Mesodermal cell (in vitro differentiated cells): ENCODE results near the gene SEMA3C.

Source experiments
- H3K27ac ChIP-seq: 2 replicates; pipeline ENCODE4 v1.7.0; 2013; ENCODE audit warnings: mild to moderate bottlenecking, low read depth, low read length, moderate library complexity; ENCODE audit not compliant: severe bottlenecking
- H3K36me3 ChIP-seq: 2 replicates; pipeline ENCODE4 v1.7.1; 2013; ENCODE audit warnings: mild to moderate bottlenecking, low read length, moderate library complexity; ENCODE audit not compliant: control insufficient read depth, insufficient read depth
- H3K4me1 ChIP-seq: one replicate; pipeline ENCODE4 v1.7.1; 2013; ENCODE audit warnings: mild to moderate bottlenecking, low read length; ENCODE audit not compliant: insufficient read depth, control insufficient read depth, poor library complexity, severe bottlenecking
- H3K4me3 ChIP-seq: 2 replicates; pipeline ENCODE4 v1.7.0; 2013; ENCODE audit warnings: low read length, control low read depth, mild to moderate bottlenecking; ENCODE audit not compliant: insufficient read depth, poor library complexity, severe bottlenecking; ENCODE audit errors: extremely low read depth
- H3K9me3 ChIP-seq: 2 replicates; pipeline ENCODE4 v1.7.1; 2013; ENCODE audit warnings: mild to moderate bottlenecking, low read length, moderate library complexity; ENCODE audit not compliant: control insufficient read depth
- WGBS, 2 experiments: methylation state at CpG; one replicate each; pipeline ENCODE4 v1.1.5; 2013; ENCODE audit warnings: missing lambda C conversion rate in 2 of 2; ENCODE audit not compliant: insufficient coverage in 2 of 2; 5-methylcytosine and 5-hydroxymethylcytosine counted together

SEMA3C gene

DNA sequence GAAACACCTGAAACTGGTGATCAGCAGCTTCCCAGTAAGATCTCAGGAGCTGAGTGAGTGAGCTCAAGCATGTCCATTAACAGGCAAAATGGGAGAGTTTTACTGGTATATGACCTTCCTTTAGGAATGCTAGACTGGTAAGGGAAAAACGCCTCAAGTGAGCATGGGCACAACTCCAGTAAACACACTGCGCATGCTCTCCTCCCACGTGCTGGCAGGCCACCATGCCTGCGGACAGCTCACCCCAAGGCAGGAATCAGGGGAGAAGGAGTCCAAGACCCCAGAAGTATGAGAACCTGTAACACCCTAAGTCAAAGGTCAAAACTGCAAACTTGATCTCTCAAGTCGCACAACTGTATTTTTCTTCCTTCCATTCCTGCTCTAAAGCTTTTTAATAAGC lies 152.1 kb downstream of the SEMA3C start:
- Histone ChIP-seq H3K27ac (peak overlapping the region; percentile 6), H3K9me3 (no peaks in the 10 kb centered on the region), H3K36me3 (peaks cover 6% of the 10 kb centered on the region), H3K4me3 (no peak overlapping the region), H3K4me1 (peaks cover 12% of the 10 kb centered on the region)
- WGBS, 2 experiments: 85 to 96% methylated on average over 3 to 4 of the region's 5 CpGs

DNA sequence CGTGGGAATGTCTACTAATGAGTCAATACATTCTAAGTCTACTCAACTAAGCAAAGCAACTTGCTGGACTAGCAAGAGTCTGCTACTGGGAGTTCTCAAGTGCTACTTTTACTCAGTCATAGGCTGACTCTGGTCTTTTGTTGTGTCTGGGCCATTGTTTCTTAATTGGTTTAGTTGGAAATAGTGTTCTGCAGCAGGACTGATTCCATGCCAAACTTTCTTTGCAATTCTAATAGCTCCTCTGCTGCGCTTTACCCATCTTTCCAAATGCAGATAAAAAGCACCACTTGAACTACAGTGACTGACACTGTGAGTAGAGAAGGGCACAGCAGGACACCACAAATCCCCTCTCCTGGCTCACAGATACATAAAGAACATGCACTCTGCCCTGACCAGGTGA lies 154.7 kb downstream of the SEMA3C start:
- WGBS, 2 experiments: no CpG with 5 or more reads among the region's 2 CpGs
- H3K9me3 ChIP-seq: no peaks in the 10 kb centered on the region
- H3K27ac ChIP-seq: no peak overlapping the region
- no peak overlapping the region for H3K4me3 ChIP-seq
- peaks cover 7% of the 10 kb centered on the region for H3K4me1 ChIP-seq
- H3K36me3 ChIP-seq: peaks cover 6% of the 10 kb centered on the region

DNA sequence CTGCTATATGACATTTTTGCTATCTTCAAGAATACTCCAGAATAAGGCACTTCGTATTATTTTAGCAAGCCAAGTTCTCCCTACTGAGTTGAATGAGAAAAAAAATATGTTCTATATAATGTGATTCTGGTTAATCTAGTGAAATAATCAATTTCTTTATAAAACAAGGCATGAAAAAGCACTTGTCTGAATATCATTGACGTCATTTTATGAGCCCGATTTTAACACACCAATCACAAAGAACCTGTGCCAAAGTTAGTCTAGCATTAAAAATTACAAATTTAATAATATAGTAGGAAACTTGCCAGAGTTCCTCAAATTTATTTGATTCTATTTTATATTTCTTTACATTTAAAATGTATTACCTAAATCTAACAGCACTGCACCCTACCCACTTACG lies 155.1 kb downstream of the SEMA3C start:
- no peaks in the 10 kb centered on the region for H3K9me3 ChIP-seq
- H3K4me1 ChIP-seq: peaks cover 7% of the 10 kb centered on the region
- no peak overlapping the region for H3K4me3 ChIP-seq
- H3K27ac ChIP-seq: no peak overlapping the region
- no CpG with 5 or more reads among the region's 4 CpGs for WGBS, 2 experiments
- H3K36me3 ChIP-seq: peaks cover 6% of the 10 kb centered on the region

DNA sequence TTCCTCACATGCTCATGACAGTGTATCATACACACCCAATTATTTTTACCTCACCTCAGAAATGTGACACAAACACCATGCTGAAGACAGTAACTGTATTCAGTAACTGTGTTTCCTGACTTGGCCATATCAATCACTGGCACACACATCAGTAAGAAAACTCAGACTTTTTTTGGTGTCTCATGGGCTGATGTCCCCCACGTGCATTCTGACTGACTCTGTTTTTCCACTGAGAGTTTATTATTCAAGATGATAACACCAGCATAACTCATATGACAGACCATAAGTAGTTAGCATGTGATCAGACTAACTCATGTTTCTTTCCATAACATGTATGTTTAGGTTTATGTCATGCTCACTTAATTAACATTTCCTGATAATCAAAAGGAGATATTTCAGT lies 155.6 kb downstream of the SEMA3C start:
- Histone ChIP-seq H3K36me3 (peaks cover 3% of the 10 kb centered on the region), H3K9me3 (no peaks in the 10 kb centered on the region), H3K4me1 (peaks cover 7% of the 10 kb centered on the region), H3K27ac (no peak overlapping the region), H3K4me3 (no peak overlapping the region)
- 75 to 80% methylated on average over 1 of the region's 1 CpG for WGBS, 2 experiments

DNA sequence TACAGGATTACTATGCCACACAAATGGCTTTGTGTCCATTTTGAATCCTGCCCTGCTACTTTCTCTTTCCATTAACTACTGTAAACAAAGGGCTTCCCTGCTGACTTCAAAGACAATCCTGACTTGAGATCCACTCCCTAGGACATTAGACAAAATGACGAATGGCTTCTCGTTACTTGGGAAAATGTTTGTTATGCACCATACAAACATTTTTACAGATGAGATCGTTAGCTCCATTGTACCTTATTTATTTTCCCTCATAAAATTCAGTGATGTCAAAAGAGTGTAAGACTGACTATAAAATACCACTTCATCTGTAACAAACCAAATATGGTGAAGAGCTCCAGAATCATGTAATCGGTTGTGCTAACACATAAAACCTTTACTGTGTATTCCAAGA lies 158.6 kb downstream of the SEMA3C start:
- Histone ChIP-seq H3K4me1 (peaks cover 7% of the 10 kb centered on the region), H3K4me3 (no peak overlapping the region), H3K27ac (peak overlapping the region; percentile 11), H3K36me3 (peaks cover 3% of the 10 kb centered on the region), H3K9me3 (no peaks in the 10 kb centered on the region)
- 0% methylated on average over 1 of the region's 4 CpGs; no CpG with 5 or more reads in 1 of the 2 experiments for WGBS, 2 experiments

DNA sequence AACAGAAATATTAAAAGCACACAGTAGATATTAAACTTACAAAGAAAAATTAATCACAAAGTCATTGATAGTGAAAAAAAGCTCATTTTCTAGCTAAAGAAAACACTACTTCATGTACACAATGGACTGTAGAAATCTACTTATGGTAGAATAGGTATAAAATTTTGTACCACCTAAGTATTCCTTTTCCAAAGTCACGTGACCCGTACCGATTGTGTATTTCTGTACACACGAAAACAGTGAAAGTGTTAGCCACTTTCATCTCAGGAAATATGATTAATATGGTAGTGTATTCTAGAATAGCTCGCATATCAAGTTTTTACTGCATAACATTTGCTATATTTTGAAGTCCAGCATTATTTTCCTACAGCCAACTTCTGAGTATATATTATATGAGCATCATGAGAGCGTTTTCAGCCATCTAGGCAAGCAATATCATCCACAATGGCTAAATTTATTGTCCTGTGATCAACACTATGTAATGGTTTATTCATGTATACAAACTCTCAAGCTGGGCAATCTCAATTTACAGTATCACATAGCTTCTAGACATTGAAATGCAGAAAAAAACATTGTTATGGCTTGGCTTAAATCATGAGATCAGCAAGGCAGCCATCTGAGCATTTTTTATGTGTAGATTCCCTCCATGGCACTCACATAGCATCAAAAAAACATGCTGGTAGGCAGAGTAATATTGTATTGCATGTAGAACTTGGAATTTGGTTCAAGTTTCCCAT lies 165.7 kb downstream of the SEMA3C start:
- H3K4me3 ChIP-seq: no peak overlapping the region
- no peaks in the 10 kb centered on the region for H3K4me1 ChIP-seq
- 100% methylated on average over 1 of the region's 6 CpGs; no CpG with 5 or more reads in 1 of the 2 experiments for WGBS, 2 experiments
- no peak overlapping the region for H3K27ac ChIP-seq
- no peaks in the 10 kb centered on the region for H3K9me3 ChIP-seq
- peaks cover 6% of the 10 kb centered on the region for H3K36me3 ChIP-seq

DNA sequence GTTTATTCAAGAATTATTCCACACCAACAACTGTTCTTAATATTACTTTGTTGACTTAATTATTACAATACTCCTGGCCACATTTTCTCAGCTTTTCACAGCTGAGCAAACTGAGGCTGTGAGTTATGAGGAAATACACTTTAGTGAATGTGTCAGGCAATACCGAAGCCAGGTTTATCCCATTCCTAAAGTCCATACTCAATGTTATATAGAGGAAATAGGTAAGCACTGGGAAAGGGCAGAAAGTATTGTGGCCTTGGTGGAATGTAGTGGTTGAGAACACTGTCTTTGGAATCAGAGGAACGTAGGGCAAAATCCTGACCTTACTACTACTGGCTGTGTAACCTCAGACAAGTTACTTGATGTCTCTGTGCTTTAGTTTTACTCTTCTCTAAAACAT lies 169.6 kb downstream of the SEMA3C start:
- Histone ChIP-seq H3K4me1 (no peaks in the 10 kb centered on the region), H3K9me3 (no peaks in the 10 kb centered on the region), H3K4me3 (no peak overlapping the region), H3K36me3 (peaks cover 7% of the 10 kb centered on the region), H3K27ac (no peak overlapping the region)
- no CpG with 5 or more reads among the region's 2 CpGs for WGBS, 2 experiments

DNA sequence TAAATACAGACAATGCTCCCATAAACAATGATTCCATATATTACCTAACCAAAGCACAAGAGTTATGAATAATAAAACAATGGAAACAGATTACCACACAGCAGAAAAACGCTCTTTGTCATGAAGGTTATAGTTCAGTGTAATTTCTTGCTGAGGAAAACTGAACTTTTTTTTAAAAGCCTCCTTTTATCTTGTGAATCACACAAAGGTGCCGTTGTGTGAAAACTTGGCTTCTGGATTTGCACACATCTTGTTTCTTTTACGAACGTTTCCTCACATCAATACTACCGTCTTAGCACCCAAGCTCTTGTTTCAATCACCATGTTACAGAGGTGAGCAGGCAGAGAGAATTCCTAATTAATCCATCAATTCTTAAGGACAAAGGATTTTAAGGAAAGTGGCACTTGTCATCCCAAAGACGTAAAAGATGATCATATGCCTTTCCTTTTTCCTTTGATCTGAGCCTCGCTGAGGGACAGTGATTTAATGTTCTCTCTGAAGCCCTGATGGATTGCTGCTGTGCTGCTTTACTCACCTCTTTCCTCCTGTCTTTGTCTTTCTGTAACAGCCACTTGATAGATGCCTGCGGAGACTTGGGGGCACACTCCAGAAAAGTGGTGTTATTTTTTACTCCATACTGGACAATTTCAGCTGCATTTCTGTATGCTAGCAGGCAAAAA lies 170.3 kb downstream of the SEMA3C start:
- no peak overlapping the region for H3K27ac ChIP-seq
- 28 to 65% methylated on average over 3 of the region's 8 CpGs for WGBS, 2 experiments
- H3K36me3 ChIP-seq: peaks cover 7% of the 10 kb centered on the region
- H3K4me1 ChIP-seq: no peaks in the 10 kb centered on the region
- no peaks in the 10 kb centered on the region for H3K9me3 ChIP-seq
- H3K4me3 ChIP-seq: no peak overlapping the region

DNA sequence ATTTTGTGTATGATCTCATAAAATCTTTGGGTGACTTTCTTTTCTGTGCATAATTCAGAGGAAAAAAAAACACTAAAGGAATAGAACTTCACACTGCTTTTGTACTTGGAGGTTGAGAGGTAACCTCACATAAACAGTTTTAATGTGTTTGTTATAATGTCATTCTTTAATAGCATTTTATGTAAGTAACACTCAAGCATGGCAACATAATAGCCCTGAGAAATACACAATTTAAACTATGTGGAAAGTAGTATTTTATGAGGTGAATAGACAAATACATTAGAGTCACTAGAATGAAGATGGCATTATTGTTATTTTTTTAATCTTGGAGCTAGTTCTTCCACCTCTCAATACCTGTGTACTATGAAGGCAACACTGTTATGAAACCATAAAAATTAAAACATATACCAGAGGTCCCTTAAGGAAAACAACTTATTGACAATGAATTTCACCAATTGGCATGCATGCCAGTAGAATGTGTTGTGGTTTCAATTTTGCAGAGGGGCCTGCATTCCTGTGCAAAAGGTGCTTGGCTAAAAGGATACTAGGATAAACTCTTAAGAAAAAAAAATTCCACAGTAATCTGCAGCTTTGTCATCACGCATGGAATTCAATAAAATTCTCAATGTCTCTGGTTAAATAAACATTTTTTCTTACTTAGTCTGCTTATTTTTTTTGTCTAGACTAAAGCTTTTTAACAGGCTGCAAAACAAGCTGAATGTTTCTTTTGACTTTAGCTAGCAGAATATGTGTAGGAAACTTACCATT lies 177.9 kb downstream of the SEMA3C start:
- H3K27ac ChIP-seq: no peak overlapping the region
- 100% methylated on average over 1 of the region's 1 CpG; no CpG with 5 or more reads in 1 of the 2 experiments for WGBS, 2 experiments
- H3K4me1 ChIP-seq: no peaks in the 10 kb centered on the region
- no peak overlapping the region for H3K4me3 ChIP-seq
- H3K9me3 ChIP-seq: no peaks in the 10 kb centered on the region
- H3K36me3 ChIP-seq: peaks cover 3% of the 10 kb centered on the region

DNA sequence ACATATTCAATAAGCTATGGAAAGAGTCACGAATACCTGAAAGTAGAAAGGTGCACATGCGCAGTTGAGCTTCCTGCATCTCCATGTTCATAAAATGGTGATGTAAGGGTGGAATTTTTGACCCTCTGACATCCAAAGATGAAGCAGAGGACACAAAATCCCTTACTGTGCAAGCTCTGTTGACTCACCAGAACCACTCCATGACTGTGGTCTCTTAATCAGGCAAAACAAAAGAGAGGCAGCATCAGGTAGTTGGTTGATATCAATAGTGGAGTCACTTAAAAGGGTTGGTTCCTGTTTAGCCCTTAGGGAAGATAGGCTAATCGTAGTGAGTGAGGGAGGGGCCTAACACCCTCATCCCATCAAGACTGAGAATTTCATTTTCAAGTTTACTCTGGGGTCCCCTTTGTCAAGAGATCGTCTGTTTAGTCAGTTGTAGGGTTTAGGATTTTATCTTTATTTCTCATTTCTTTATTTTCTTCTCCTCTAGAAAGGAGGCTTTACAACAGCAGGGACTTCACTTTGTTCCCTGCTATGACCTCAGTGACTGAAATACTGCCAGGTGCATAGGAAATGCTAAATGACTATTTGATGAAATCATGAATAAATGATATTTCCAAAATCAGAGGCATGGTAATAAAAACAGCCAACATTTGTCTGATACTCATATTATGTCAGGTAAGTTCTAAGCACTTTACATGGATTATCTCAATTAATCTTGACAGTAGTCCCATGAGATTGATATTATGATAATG lies 182.3 kb downstream of the SEMA3C start:
- Histone ChIP-seq H3K4me3 (no peak overlapping the region), H3K27ac (no peak overlapping the region), H3K4me1 (no peaks in the 10 kb centered on the region), H3K36me3 (no peaks in the 10 kb centered on the region), H3K9me3 (no peaks in the 10 kb centered on the region)
- WGBS, 2 experiments: 90% methylated on average over 2 of the region's 4 CpGs; no CpG with 5 or more reads in 1 of the 2 experiments
